HG03432 (cell line): Measurements from ENCODE around the gene STAB2.

Experiments
- ATAC-seq: cut with Tn5 transposase; IDR thresholded peaks from one replicate; pipeline ENCODE4 v1.9.1; 2021; ENCODE audit warnings: mild to moderate bottlenecking, moderate library complexity; ENCODE audit not compliant: unreplicated experiment

The STAB2 gene

GRCh38 chr12:103586132-103586531 is 941 bp upstream of the STAB2 start:
- ATAC-seq, result no peak

- no peak for ATAC-seq
These were observed 1.6 kb downstream of the STAB2 start for GRCh38 chr12:103588680-103589079.

- ATAC-seq, result no peak
These were observed 2.4 kb downstream of the STAB2 start for GRCh38 chr12:103589517-103589916.

DNA sequence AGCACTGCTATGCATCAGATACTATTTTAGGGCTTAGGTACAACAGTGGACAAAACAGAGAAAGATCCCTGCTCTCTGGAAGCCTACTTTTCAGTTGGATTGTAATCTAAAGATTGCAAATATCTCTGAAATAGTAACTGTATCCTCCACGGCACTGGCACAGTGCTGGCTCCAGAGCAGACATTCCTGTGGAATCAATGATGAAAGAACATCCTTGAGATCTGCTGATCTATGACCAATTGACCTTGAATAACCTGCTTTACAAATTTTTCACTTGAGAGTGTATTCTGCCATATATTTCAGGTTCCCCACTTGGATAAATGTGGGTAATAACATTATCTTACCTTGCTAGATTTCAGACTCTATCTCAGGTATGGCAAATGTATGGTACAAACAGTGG is 3.2 kb downstream of the STAB2 start:
- no peak for ATAC-seq

DNA sequence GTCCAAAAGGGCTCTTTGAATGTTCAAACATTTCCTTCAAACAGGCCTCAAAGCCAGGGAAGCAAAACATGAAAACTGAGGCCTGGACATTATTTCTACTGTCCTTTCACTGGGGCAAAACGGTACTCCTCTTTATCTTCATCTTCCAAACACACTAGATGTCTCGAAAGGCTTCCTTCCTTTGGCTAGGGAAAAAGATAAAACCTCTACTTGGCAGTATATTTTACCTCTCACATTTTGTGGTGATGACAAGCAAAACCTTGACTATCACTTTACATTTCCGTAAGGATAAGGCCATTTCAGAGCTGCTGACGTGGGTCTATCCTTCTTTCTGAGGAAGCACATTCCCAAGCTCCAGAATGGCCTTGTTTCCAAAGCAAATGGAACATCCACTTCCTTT is 9.9 kb downstream of the STAB2 start:
- ATAC-seq, result no peak

DNA sequence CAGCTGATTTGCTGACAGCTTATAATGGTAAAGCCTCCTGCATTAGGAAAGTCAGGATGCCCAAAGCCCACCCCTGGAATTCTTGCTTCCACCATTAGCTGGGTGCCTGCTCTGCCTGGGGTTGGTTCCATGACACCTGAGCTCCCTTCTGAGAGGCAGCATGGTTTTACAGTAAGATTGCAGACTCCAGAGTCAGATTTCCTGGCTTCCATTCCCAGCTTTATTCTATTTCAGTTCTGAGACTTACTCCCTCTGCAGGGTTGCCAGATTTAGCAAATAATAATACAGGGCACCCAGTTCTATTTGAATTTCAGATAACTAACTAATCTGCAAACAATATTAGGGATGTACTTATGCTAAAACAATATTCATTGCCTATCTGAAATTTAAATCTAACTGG is 12.2 kb downstream of the STAB2 start:
- no peak for ATAC-seq

DNA sequence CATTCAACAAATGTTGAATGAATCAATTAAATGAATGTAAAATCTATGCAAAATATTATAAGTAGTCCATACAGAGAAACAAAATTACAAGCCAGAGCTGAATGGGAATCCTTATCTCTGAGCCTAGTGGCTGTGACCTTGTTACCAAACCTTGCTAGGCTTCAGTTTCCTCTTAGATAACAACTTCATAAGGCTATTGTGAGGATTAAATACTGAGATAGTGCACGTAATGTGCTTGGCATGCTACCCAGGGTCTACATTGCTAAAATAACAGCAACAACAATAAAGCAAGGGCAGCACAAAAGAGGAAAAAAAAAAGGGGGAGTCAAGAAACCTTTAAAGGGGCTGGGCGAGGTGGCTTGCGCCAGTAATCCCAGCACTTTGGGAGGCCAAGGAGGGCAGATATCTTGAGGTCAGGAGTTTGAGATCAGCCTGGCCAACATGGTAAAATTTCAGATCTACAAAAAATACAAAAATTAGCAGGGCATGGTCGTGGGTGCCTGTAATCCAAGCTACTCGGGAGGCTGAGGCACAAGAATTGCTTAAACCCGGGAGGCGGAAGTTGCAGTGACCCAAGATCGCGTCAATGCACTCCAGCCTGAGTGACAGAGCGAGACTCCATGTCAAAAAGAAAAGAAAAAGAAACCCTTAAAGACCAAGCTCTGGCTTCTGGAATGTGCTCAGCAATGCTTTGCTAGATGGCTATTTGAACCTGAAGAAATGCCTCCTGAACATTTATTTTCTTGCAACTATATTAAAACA is 14.1 kb downstream of the STAB2 start:
- ATAC-seq, result no peak

DNA sequence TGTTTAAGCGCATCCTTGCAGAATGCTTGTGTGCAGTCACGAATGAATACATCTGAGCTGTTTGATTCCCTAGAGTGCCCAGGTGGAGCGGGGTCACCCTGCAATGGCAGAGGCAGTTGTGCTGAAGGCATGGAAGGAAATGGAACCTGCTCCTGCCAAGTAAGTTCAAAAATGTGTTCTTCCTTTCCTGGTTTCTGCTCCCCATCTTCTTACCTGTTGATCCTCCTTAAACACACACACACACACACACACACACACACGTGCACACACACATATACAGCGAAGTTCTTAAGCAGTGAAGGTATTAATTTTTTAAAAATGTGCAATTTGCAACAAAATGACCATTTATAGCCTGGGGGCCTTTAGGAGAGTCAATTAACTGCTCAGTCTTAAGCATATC is 33.3 kb downstream of the STAB2 start:
- ATAC-seq, result no peak

DNA sequence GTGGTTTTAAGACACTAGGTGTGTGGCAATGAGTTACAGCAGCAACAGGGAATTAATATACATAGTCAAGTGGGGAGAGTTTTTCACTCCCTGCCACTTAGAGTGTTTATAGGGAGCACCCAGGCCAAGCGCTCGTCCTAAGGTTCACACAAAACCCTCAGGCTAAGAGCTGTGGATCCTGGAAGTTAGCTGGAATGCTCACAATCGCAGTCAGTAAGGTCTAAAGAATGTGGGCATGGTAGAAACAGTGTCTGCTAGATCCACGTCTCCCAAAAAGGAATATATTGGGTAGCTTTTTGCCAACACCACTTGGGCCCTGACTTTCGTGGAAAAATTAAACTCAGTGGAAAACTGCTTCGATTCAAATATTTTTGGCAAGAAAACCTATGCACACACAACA is 36.6 kb downstream of the STAB2 start:
- no peak for ATAC-seq

DNA sequence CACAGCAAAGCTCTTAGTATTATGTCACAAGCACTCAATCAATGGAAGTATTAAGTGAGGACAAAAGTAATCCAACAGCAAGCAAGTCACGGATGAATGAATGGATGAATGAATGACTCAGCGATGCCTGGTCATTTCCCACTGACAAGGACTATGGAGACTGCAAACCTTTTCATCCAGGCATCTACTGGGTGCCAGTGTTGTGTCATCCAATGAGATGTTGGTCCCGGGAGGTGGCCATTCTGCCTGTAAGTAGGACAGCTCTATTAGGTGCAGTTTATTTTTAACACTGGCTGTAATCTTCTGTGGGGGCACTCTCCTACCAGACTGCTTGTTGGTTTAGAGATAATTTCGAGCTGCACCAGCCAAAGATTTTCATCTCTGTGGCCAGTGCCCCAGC is 39.4 kb downstream of the STAB2 start:
- no peak for ATAC-seq

DNA sequence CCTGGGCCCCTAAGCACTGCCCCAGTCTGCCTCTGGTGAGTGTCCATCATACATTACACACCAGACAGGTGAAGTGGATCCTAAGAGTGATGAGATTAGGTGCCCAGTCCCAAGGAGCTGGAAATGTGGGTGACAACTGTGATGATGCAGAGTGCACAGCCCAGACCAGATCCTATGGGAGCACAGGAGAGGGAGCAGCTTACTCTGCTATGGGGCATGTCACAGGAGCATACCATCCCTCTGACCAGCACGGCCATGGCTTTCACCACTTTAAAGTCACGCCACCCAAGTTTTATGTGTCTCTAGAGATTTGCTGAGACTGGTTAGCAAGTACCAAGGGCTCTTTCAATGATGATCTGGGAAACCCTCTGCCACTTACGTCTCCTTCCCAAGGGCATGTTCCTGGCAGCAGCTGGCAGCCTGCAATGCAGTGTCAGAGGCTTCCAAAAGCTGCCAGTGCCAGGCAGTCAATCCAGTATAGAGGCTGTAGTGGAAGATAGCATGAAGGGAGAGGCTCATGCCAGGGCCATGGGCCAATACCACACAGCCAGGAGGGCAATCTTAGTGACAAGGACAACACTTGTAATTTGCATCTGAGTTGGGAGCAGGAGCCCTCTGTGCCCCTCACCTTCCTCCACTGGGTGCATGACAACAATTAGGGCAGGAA is 40.2 kb downstream of the STAB2 start:
- ATAC-seq, result no peak

GRCh38 chr12:103632554-103633216 is 45.6 kb downstream of the STAB2 start:
- ATAC-seq, result peak; percentile 88

- ATAC-seq, result no peak
These were observed 47.7 kb downstream of the STAB2 start for GRCh38 chr12:103634732-103635131.

GRCh38 chr12:103635419-103635818 is 48.3 kb downstream of the STAB2 start:
- no peak for ATAC-seq

GRCh38 chr12:103637021-103637420 is 49.9 kb downstream of the STAB2 start:
- no peak for ATAC-seq

DNA sequence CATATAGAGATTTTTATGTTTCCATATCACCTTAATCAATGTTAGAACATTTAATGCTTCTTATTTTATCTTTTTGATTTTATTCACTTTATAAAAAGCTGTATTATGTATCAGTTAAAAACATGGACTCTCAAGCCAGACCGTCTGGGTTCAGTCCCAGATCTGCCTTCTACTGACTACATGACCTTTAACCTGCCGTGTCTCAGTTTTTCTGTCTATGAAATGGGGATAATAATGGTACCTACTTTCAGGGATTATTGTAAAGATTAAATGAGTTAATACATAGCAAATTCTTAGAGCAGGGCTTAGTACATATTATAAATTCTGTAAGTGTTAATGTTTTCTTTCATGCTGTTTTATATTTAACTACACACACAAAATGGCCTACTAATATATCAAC is 50.4 kb downstream of the STAB2 start:
- ATAC-seq, result no peak

- ATAC-seq, result no peak
These were observed 52.9 kb downstream of the STAB2 start for GRCh38 chr12:103639983-103640382.

DNA sequence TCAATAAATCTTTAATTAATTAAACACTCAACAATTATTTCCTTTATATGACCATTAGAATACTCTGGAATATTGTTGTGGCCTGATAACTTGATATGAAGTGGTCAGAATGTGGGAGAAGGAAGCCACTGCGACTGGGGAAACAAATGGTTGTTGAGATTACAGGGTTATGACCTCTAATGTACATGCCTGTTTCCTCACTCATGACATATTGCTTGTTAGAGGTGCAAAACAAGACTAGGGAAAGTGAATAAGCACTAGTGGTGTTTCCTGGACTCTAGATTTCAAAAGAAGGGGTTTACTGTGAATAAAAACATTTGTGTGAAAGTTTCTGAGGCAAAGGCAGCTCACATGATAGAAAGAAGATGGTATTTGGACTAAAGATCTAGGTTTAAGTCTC is 53.3 kb downstream of the STAB2 start:
- no peak for ATAC-seq

DNA sequence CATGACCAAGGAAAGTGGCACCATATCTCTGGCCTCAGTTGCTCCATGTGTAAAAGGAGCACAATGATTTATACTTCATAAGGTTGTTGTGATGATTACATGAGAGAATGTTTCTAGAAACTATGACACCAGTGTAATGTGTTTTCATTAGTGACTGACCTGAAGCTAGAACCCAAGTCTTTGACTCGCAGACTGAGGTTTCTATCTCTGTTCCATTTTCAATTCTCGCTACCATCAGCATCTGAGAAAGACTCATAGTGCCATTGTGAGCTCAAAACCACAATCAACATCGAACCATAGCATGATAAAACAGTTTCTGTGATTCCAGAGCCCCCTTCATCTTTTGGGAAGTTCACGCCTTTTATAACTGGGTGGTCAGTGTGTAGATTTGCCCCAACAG is 53.8 kb downstream of the STAB2 start:
- ATAC-seq, result no peak

DNA sequence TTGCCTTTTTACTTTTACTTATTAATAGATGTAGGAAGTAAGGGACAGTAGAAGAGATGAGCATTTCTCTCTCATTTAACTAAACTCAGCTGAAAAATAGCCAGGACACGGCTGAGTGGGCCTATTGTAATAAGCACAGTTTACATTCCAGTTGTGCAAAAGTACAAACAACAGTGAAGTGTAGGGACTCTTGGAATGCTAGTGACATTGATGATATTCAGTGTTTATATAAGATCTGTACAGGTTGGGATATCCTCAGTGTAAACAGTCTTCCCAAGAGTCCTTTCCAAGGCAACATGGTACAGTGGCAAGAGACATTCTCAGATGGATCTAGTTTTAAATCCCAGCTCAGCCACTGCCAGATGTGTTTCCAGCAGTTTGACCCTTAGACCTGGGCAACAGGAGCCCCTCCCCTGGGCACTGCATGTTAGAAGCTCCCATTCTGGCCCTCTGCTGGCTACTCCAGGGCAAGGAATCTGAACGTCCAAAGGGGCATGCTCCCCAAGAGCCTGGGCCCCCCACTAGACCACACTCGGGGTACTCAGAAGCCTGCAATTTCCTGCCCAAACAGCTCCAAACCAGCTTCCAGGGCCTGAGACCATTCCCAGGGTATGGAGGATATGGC is 55.3 kb downstream of the STAB2 start:
- no peak for ATAC-seq

DNA sequence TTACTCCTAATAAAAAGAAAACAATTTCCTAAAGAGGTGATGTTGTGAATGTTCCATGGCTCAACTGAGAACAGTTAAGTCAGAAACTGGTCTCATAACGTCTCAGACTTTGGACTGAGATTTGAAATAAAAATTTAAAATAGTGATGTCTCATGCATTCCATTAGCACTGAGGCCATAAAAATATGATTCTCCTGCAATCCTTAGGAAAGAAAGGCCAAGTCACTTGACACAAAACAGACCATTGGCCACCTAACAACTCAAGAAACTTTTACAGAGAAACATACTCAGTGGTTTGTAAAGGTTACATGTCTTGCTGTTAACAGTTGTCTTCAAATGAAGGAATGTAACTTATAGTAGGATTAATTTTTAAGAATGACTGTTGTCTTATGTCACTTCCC is 58.1 kb downstream of the STAB2 start:
- no peak for ATAC-seq

- ATAC-seq, result no peak
These were observed 60.2 kb downstream of the STAB2 start for GRCh38 chr12:103647267-103647666.
